HUES48 (cell line): Measurements from ENCODE around the gene XYLT1.

Source experiments
- H3K27ac ChIP-seq: one replicate; pipeline ENCODE4 v1.7.0; 2013; ENCODE audit warnings: low read depth, low read length, inconsistent platforms
- H3K27me3 ChIP-seq: 2 replicates; pipeline ENCODE4 v1.6.1; 2013; ENCODE audit warnings: mild to moderate bottlenecking, low read length; ENCODE audit not compliant: control insufficient read depth, insufficient read depth
- H3K36me3 ChIP-seq: 2 replicates; pipeline ENCODE4 v1.6.1; 2013; ENCODE audit warnings: low read length; ENCODE audit not compliant: control insufficient read depth, insufficient read depth
- H3K4me1 ChIP-seq: 2 replicates; pipeline ENCODE4 v1.6.1; 2013; ENCODE audit warnings: mild to moderate bottlenecking, low read length; ENCODE audit not compliant: control insufficient read depth, insufficient read depth
- H3K4me3 ChIP-seq: 2 replicates; pipeline ENCODE4 v1.5.1; 2013; ENCODE audit warnings: mild to moderate bottlenecking, low read depth, low read length
- H3K9ac ChIP-seq: 2 replicates; pipeline ENCODE4 v1.6.1; 2013; ENCODE audit warnings: mild to moderate bottlenecking, low read depth, low read length, moderate library complexity
- H3K9me3 ChIP-seq: 2 replicates; pipeline ENCODE4 v1.6.1; 2013; ENCODE audit warnings: low read length; ENCODE audit not compliant: control insufficient read depth, insufficient read depth

XYLT1 gene

GRCh38 chr16:17252064-17252463 lies 218.7 kb downstream of the XYLT1 start:
- Histone ChIP-seq H3K27me3 (no peaks in the 10 kb centered on the region), H3K9me3 (no peaks in the 10 kb centered on the region), H3K36me3 (no peaks in the 10 kb centered on the region), H3K27ac (no peak overlapping the region), H3K4me1 (no peaks in the 10 kb centered on the region), H3K4me3 (no peak overlapping the region), H3K9ac (no peak overlapping the region)

- Histone ChIP-seq H3K27me3 (no peaks in the 10 kb centered on the region), H3K4me1 (no peaks in the 10 kb centered on the region), H3K9ac (no peak overlapping the region), H3K9me3 (no peaks in the 10 kb centered on the region), H3K4me3 (no peak overlapping the region), H3K27ac (no peak overlapping the region), H3K36me3 (no peaks in the 10 kb centered on the region)
Observed at GRCh38 chr16:17251496-17251895, 219.3 kb downstream of the XYLT1 start.

- Histone ChIP-seq H3K27ac (no peak overlapping the region), H3K4me1 (no peaks in the 10 kb centered on the region), H3K9ac (no peak overlapping the region), H3K27me3 (no peaks in the 10 kb centered on the region), H3K9me3 (no peaks in the 10 kb centered on the region), H3K36me3 (no peaks in the 10 kb centered on the region), H3K4me3 (no peak overlapping the region)
Observed at GRCh38 chr16:17246974-17247732, 223.6 kb downstream of the XYLT1 start.

- Histone ChIP-seq H3K9ac (no peak overlapping the region), H3K9me3 (no peaks in the 10 kb centered on the region), H3K4me3 (no peak overlapping the region), H3K36me3 (no peaks in the 10 kb centered on the region), H3K4me1 (no peaks in the 10 kb centered on the region), H3K27ac (no peak overlapping the region), H3K27me3 (no peaks in the 10 kb centered on the region)
Observed at GRCh38 chr16:17246268-17246885, 224.4 kb downstream of the XYLT1 start.

- Histone ChIP-seq H3K4me3 (no peak overlapping the region), H3K9ac (no peak overlapping the region), H3K4me1 (no peaks in the 10 kb centered on the region), H3K27ac (no peak overlapping the region), H3K9me3 (no peaks in the 10 kb centered on the region), H3K36me3 (no peaks in the 10 kb centered on the region), H3K27me3 (no peaks in the 10 kb centered on the region)
Observed at GRCh38 chr16:17245776-17246175, 225.0 kb downstream of the XYLT1 start.

GRCh38 chr16:17244872-17245551 lies 225.7 kb downstream of the XYLT1 start:
- Histone ChIP-seq H3K4me3 (no peak overlapping the region), H3K9me3 (no peaks in the 10 kb centered on the region), H3K27ac (no peak overlapping the region), H3K4me1 (no peaks in the 10 kb centered on the region), H3K36me3 (no peaks in the 10 kb centered on the region), H3K9ac (no peak overlapping the region), H3K27me3 (no peaks in the 10 kb centered on the region)

- H3K36me3 ChIP-seq: no peaks in the 10 kb centered on the region
- H3K9ac ChIP-seq: no peak overlapping the region
- no peak overlapping the region for H3K4me3 ChIP-seq
- no peaks in the 10 kb centered on the region for H3K9me3 ChIP-seq
- H3K27ac ChIP-seq: no peak overlapping the region
- H3K27me3 ChIP-seq: no peaks in the 10 kb centered on the region
- no peaks in the 10 kb centered on the region for H3K4me1 ChIP-seq
Observed at GRCh38 chr16:17241264-17241835, 229.4 kb downstream of the XYLT1 start.

- Histone ChIP-seq H3K4me1 (no peaks in the 10 kb centered on the region), H3K27ac (no peak overlapping the region), H3K36me3 (no peaks in the 10 kb centered on the region), H3K9me3 (no peaks in the 10 kb centered on the region), H3K9ac (no peak overlapping the region), H3K27me3 (no peaks in the 10 kb centered on the region), H3K4me3 (no peak overlapping the region)
Observed at GRCh38 chr16:17238285-17239028, 232.3 kb downstream of the XYLT1 start.

- no peaks in the 10 kb centered on the region for H3K27me3 ChIP-seq
- no peak overlapping the region for H3K9ac ChIP-seq
- no peaks in the 10 kb centered on the region for H3K9me3 ChIP-seq
- H3K4me1 ChIP-seq: no peaks in the 10 kb centered on the region
- no peak overlapping the region for H3K27ac ChIP-seq
- no peak overlapping the region for H3K4me3 ChIP-seq
- no peaks in the 10 kb centered on the region for H3K36me3 ChIP-seq
Observed at GRCh38 chr16:17237350-17237944, 233.3 kb downstream of the XYLT1 start.

- no peak overlapping the region for H3K4me3 ChIP-seq
- no peaks in the 10 kb centered on the region for H3K36me3 ChIP-seq
- H3K27ac ChIP-seq: no peak overlapping the region
- H3K9ac ChIP-seq: no peak overlapping the region
- no peaks in the 10 kb centered on the region for H3K9me3 ChIP-seq
- H3K27me3 ChIP-seq: no peaks in the 10 kb centered on the region
- H3K4me1 ChIP-seq: no peaks in the 10 kb centered on the region
Observed at GRCh38 chr16:17235147-17235815, 235.5 kb downstream of the XYLT1 start.
